Suppressor macrophage treated with lipopolysaccharide for 1 hour (primary cell): ENCODE results near the gene RAB3B.

Experiments used
- DNase-seq, 3 donors: peaks; one replicate each; pipeline ENCODE4 v3.0.0-alpha.2; 2020 to 2022

Gene RAB3B

DNA sequence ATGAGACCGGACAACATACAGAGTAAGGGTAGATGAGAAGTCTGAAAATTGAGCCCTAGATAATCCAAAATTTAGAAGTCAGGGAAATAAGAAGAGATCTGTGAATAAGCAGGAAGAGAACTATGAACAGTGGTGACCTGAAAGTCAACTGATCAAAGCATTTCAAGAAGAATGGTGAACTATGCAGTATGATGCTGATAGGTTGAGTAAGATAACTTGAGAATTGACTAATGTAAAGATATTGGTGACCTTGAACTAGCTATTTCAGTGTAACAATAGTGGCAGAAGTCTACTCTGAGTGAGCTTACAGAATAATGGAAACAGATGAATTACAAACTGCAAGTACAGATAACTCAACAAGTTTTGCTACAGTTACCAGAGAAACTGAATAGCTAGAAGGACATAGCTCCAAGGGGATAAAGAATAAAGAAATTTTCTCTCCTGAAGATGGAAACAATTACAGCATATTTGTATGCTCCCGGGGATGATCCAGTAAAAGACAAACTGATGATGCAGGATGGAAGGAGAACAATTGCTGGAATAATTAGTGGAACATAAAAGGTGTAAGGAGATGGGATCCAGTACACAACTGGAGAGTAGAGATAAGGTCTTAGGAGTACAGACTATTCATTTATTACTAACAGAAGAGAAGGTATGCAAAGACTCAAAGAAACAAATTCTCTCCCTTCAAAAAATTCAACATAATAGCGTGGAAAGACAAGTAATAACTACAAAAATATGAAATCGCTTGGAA lies 122.8 kb downstream of the RAB3B start:
- DNase-seq, result no peak

DNA sequence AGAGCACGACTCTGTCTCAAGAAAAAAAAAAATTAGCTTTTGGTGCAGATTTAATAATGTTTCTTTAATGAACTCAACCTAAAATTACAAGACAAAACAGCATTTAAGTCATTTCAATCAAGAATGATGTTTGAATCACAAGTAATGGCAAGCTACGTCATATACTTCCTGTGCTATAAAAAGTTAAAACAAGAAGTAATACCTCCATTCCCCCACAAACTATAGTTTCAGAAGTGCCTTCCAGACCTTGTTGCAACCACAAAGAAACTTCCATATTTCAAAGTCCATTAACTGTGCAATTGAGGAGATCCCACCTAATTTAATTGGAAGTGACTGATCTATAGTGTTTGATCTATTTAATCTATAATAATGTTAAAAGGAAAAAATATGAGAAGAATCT lies 127.1 kb downstream of the RAB3B start:
- peak; percentile 50 to 78 (median 75) for DNase-seq

DNA sequence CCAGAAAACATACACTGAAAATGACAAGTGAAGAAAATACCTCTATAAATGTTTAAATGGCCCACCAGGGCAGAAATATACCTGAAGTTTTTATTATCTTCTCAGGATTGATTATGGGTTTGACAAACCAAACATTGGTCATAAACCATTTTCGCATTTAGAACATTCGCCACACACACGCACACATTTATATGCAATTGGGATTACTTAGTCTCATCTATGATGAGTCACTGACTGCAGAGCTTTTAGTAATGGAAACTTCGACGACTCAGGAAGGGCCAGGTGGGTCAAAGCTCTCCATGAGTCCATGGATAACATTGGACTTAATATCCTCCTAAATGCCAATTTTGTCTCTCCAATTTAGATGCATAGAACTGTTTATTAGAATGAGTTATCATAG lies 128.8 kb downstream of the RAB3B start:
- no peak for DNase-seq

DNA sequence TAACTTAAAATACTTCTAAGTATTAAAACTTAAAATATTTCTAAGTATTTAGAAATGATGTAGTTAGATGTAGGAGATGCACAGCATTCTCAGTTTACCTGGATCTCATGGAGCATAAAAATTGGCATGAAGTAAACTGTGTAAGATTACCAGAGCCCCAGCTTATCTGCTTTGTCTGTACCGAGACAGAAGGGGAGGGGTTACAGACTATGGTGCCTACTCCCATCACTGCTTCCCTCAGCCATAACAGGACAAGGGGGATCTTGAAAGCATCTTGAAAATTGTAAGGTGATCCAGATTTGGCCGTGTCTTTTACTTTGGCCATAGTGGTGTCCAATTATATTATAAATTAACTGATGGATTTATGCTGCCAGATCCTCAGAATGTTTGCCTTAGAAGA lies 130.8 kb downstream of the RAB3B start:
- no peak for DNase-seq

DNA sequence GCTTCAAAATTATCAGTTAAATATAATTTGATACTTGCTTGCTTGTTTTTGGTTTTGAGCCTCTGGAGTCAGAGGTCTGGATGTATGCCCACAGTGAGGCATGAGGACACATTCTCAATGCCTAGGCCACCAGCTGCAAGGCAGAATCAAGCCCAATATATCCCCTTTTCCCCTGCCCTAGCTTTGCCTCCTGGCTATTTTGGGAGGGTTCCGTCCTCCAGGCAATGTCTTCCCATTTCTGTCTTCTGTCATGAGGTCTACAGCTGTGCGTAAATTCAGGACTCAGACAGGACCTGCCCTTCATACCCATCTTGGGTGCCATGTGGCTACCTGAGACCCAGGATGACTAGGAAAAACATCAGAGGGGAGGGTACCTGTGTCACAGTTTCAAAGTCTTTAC lies 131.2 kb downstream of the RAB3B start:
- DNase-seq, result no peak

DNA sequence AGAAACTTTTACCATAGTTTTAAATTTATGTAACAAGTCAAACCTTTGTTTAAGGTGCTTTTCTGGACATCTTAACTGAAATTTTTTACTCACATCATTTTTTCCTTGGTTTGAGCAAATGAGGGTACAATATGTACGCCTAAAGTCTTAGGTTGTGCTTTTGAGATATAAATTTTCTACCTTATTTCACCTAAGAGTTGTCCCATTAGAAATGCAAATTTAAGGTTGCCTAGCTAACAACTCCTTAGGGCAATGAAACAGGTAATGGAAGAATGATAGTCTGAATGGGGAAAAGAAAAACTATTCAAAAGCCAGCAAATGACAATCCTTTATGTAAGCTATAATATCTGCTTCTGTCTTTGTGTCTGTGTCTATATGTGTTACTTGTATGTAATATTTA lies 131.6 kb downstream of the RAB3B start:
- DNase-seq, result no peak
